Ovary (tissue), 9 donors: ENCODE measurements around the gene ADAMTS17. TPM values are rescaled to one million over a fixed set of nuclear protein-coding genes. Genes with fewer than 3 reads are reported as not detected.

Source experiments
- DNase-seq, 5 donors: peaks; one replicate each; pipeline ENCODE4 v3.0.0-alpha.2; 2019 to 2020
- H3K27ac ChIP-seq, 2 donors: fragments of 200-600 bp; one replicate each; pipeline versions ENCODE4 v1.5.1 to v1.8.0; 2019 to 2022
- H3K27me3 ChIP-seq: fragments of 200-600 bp; one replicate; pipeline ENCODE4 v1.8.0; 2022
- H3K36me3 ChIP-seq: fragments of 200-600 bp; sonication (generic); one replicate; pipeline ENCODE4 v1.5.1; 2019
- H3K4me1 ChIP-seq: one replicate; pipeline ENCODE4 v1.8.1; 2013; ENCODE audit warnings: mild to moderate bottlenecking, moderate library complexity; ENCODE audit not compliant: insufficient read depth
- H3K4me3 ChIP-seq: fragments of 200-600 bp; sonication (generic); one replicate; pipeline ENCODE4 v1.5.1; 2017
- H3K9me3 ChIP-seq, 2 donors: fragments of 200-600 bp in 1 of 2; sonication (generic) in 1 of 2; one replicate each; pipeline versions ENCODE4 v1.5.1 to v1.8.1; 2013 to 2019; ENCODE audit warnings: mild to moderate bottlenecking in 1 of 2, moderate library complexity in 1 of 2
- EP300 ChIP-seq: sonication (generic); formaldehyde crosslinking; IDR thresholded peaks from one replicate; pipeline ENCODE4 v1.6.1; 2017; ENCODE audit warnings: antibody characterized with exemption
- POLR2A ChIP-seq: fragments of 450-650 bp; IDR thresholded peaks from one replicate; pipeline ENCODE4 v1.6.1; 2017; ENCODE audit warnings: antibody characterized with exemption, mild to moderate bottlenecking, moderate library complexity
- WGBS, 3 donors: extraction: QIAGEN DNeasy Blood & Tissue Kit in 1 of 3; methylation state at CpG; one replicate each; pipeline versions ENCODE4 v1.1.5 to v1.1.7; 2013 to 2017; 5-methylcytosine and 5-hydroxymethylcytosine counted together
- intact Hi-C, 4 donors: fragments of 100-400 bp; cut with DNase I; formaldehyde crosslinking; loops; one replicate each; pipeline versions ENCODE4 v1.11.0 to v1.15.1; 2022 to 2023
- polyA plus RNA-seq, 2 donors: library from polyadenylated mRNA; stranded (reverse); fragments of 200-250 nt in 1 of 2; fragments of 350-450 nt in 1 of 2; fragmentation: Illumina TruSeq in 1 of 2; extraction: RNeasy Lipid Tissue Mini Kit (QIAGEN cat#74804) in 1 of 2; gene quantifications; one replicate each; pipeline ENCODE4 v1.2.3, GENCODE V29; 2013 to 2014
- total RNA-seq, 7 donors: library from RNA; depleted of rRNA in 2 of 7; stranded (reverse); fragments of >200 nt in 2 of 7; fragmentation: NEBNext Ultra II Directional in 3 of 7; extraction: Animal tissue kit (Norgen Biotek cat#: 25700) in 3 of 7; gene quantifications; one replicate each; pipeline versions ENCODE4 v1.1.0 to v1.2.4, GENCODE V29; 2016 to 2023
- TF ChIP-seq, protein P1 (sequence below), 3 donors: fragments of 450-650 bp in 2 of 3; fragments of 200-600 bp in 1 of 3; IDR thresholded peaks; one replicate each; pipeline versions ENCODE4 v1.5.1 to v1.8.0; 2016 to 2022; ENCODE audit warnings: antibody characterized with exemption in 3 of 3, mild to moderate bottlenecking in 1 of 3
- donor health status: DM: no; HTN: no; CAD: no; lungs with moderate emphysema.
- donor health status: DM: no; HTN: no; CAD: no.
- donor health status: Bipolar disorder and iron deficiency.
- donor health status: DM: yes; HTN: yes; CAD: no.
- donor health status: DM: no; HTN: no; CAD: no.
- donor health status: DM: yes; HTN: yes; CAD: no.

The ADAMTS17 gene
- total and polyA plus RNA-seq, 9 donors = 1.3 to 11.3 (median 5.9) TPM

DNA sequence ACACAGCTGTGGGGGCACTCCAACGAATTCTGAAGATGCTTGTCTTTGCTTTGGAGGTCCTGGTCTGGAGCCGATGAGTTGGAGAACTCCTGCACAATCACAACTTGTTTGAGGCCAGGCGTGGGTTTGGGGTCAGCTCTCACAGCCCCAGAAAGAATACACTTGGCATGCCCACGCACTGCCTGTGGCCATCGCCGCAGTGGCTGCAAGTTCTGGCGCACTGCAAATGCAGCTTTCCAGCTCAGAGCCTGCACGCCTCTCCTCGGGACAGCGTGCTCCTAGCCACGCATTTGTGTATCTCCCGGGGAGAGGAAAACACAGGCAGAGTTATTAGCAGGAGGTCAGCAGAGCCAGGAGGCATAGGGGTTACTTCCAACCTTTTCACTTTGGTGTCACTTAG, 282.7 kb downstream of the ADAMTS17 start:
- no peaks in the 10 kb centered on the region for H3K4me1 ChIP-seq
- no peaks in the 10 kb centered on the region for H3K27me3 ChIP-seq
- TF ChIP-seq, protein P1, sequence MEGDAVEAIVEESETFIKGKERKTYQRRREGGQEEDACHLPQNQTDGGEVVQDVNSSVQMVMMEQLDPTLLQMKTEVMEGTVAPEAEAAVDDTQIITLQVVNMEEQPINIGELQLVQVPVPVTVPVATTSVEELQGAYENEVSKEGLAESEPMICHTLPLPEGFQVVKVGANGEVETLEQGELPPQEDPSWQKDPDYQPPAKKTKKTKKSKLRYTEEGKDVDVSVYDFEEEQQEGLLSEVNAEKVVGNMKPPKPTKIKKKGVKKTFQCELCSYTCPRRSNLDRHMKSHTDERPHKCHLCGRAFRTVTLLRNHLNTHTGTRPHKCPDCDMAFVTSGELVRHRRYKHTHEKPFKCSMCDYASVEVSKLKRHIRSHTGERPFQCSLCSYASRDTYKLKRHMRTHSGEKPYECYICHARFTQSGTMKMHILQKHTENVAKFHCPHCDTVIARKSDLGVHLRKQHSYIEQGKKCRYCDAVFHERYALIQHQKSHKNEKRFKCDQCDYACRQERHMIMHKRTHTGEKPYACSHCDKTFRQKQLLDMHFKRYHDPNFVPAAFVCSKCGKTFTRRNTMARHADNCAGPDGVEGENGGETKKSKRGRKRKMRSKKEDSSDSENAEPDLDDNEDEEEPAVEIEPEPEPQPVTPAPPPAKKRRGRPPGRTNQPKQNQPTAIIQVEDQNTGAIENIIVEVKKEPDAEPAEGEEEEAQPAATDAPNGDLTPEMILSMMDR (IDR thresholded peaks at IDR 0.05) = no peak
- no peak for TF ChIP-seq EP300
- no peaks in the 10 kb centered on the region for H3K36me3 ChIP-seq
- H3K4me3 ChIP-seq = no peak overlapping the region
- no peak overlapping the region for H3K27ac ChIP-seq
- intact Hi-C loops = no loop called here
- 75 to 94% (median 79%) methylated on average over 12 of the region's 12 CpGs for WGBS, 3 donors
- no peaks in the 10 kb centered on the region for H3K9me3 ChIP-seq
- DNase-seq = no peak

DNA sequence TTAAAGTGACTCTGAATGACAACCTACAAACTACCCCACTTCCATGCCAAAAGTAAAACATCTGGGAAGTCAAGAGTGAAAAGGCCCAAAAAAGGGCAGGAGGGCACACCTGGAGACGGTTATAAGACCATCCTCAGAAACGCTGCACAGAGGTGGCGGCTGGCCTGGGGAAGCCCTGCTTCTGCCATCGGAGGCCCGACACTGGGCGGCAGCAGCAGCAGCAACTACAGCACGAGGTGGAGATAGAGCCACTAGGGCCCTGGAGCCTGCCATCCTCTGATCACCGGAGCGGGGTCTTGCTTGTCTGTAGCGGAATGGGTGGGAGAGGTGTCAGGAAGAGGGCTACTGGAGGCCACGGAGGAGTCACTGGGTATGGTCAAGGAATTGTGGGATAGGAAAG, 283.3 kb downstream of the ADAMTS17 start:
- H3K27me3 ChIP-seq = no peaks in the 10 kb centered on the region
- 93 to 97% (median 96%) methylated on average over 11 of the region's 11 CpGs for WGBS, 3 donors
- no peaks in the 10 kb centered on the region for H3K9me3 ChIP-seq
- no peak overlapping the region for H3K4me3 ChIP-seq
- no peak overlapping the region for H3K27ac ChIP-seq
- H3K4me1 ChIP-seq = no peaks in the 10 kb centered on the region
- no peaks in the 10 kb centered on the region for H3K36me3 ChIP-seq
- intact Hi-C loops = no loop called here
- TF ChIP-seq EP300 (no peak), POLR2A (no peak)
- TF ChIP-seq, protein P1 (IDR thresholded peaks at IDR 0.05) = no peak
- DNase-seq = no peak

DNA sequence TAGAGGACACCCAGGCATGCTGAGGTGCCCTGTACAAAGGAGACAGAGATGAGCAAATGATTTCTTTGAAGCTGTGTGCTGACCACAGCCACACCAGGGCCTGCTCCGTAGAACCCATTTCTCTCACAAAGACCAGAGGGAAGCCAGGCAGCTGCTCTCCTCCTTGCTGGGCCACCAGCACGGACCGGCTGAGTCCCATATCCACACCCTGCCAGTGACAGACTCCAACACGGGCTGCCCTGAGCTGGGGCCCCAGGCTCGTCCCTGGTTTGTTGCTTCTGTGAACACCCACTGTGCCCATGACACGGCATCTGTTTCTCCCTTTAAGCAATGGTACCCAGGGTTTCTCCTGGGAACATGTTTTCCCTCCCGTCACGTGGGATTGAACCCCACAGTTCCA, 284.5 kb downstream of the ADAMTS17 start:
- Histone ChIP-seq H3K27ac (no peak overlapping the region), H3K4me1 (no peaks in the 10 kb centered on the region), H3K4me3 (no peak overlapping the region), H3K27me3 (no peaks in the 10 kb centered on the region), H3K36me3 (no peaks in the 10 kb centered on the region), H3K9me3 (no peaks in the 10 kb centered on the region)
- DNase-seq = no peak
- no peak for TF ChIP-seq EP300
- no peak for TF ChIP-seq POLR2A
- TF ChIP-seq, protein P1 (IDR thresholded peaks at IDR 0.05) = no peak
- 93 to 96% (median 96%) methylated on average over 8 of the region's 8 CpGs for WGBS, 3 donors
- intact Hi-C loops = no loop called here

DNA sequence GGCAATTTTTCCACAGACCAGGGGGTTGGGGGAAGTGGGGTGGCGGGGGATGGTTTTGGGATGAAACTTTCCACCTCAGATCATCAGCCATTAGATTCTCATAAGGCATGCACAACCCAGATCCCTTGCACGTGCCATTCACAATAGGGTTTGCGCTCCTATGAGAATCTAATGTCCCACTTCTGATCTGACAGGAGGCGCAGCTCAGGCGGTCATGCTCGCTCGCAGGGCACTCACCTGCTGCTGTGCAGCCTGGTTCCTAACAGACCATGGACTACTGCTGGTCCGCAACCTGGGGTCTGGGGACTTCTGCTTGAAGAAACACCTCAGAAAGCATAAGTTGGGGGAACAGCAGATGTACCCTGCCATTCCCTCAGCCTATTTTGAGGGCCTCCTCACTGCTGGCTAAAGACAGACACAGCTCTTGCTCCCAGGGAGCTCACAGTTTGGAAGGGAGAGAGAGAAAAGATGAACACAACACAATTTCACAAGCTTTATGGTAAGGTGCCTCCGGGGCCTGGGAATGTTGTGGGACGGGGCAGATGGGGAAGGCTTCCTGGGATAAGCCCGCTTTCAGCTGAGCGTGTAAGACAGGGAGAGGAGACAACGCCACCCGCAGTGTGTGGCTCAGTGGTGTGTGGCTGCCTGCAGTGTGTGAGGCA, 285.2 kb downstream of the ADAMTS17 start:
- Histone ChIP-seq H3K4me3 (no peak overlapping the region), H3K27ac (no peak overlapping the region), H3K9me3 (no peaks in the 10 kb centered on the region), H3K4me1 (no peaks in the 10 kb centered on the region), H3K36me3 (no peaks in the 10 kb centered on the region), H3K27me3 (no peaks in the 10 kb centered on the region)
- 96 to 98% (median 97%) methylated on average over 14 of the region's 14 CpGs for WGBS, 3 donors
- DNase-seq = no peak
- intact Hi-C loops = no loop called here
- TF ChIP-seq, protein P1 (IDR thresholded peaks at IDR 0.05) = no peak
- TF ChIP-seq POLR2A = no peak
- no peak for TF ChIP-seq EP300
